B cell (primary cell): ENCODE results near the gene ANKRD24. TPM values are rescaled to one million over a fixed set of nuclear protein-coding genes. Genes with fewer than 3 reads are reported as not detected.

Source experiments
- ATAC-seq: fragments of 200-7000 bp; cut with Tn5 transposase; one replicate; pipeline ENCODE4 v1.10.0; 2021; ENCODE audit warnings: low read depth, mild to moderate bottlenecking, moderate number of reproducible peaks, moderate library complexity
- CTCF ChIA-PET: fragments of 350-600 bp; sonication (Branson Sonifier 250); formaldehyde crosslinking; loops from one replicate; lab custom pipeline; 2021; ENCODE audit warnings: antibody characterized with exemption, inconsistent platforms; lab: Charles Lee
- POLR2A ChIA-PET: fragments of 350-600 bp; sonication (Branson Sonifier 250); formaldehyde crosslinking; loops from one replicate; lab custom pipeline; 2021; ENCODE audit warnings: antibody characterized with exemption; lab: Charles Lee
- DNase-seq: peaks from one replicate; pipeline ENCODE4 v3.0.0; 2013
- H2AFZ ChIP-seq: 2 replicates; pipeline ENCODE4 v1.6.1; 2012; ENCODE audit warnings: mild to moderate bottlenecking, low read depth, low read length; ENCODE audit not compliant: insufficient read depth, poor library complexity, severe bottlenecking
- H3K27ac ChIP-seq, 2 donors: 1 replicate in 1 of 2; 2 replicates in 1 of 2; pipeline ENCODE4 v1.5.1; 2012 to 2013; ENCODE audit warnings: low read length in 2 of 2, mild to moderate bottlenecking in 2 of 2, moderate library complexity in 1 of 2
- H3K27me3 ChIP-seq, 4 experiments: fragments of 200-600 bp in 1 of 4; sonication (generic) in 1 of 4; replicated peaks in 1 of 4; 1 replicate in 2 of 4; 2 replicates in 2 of 4; pipeline versions ENCODE4 v1.6.1 to v1.7.0; 2013 to 2016; ENCODE audit warnings: low read length in 3 of 4, mild to moderate bottlenecking in 2 of 4, mixed read lengths in 1 of 4, moderate library complexity in 1 of 4; ENCODE audit not compliant: insufficient read depth in 4 of 4, control insufficient read depth in 3 of 4; ENCODE audit errors: control extremely low read depth in 1 of 4
- H3K36me3 ChIP-seq, 2 experiments: replicated peaks in 1 of 2; 1 replicate in 1 of 2; 2 replicates in 1 of 2; pipeline versions ENCODE4 v1.6.1 to v1.7.1; 2013; ENCODE audit warnings: low read length in 1 of 2; ENCODE audit not compliant: insufficient read depth in 2 of 2, control insufficient read depth in 1 of 2; ENCODE audit errors: control extremely low read depth in 1 of 2, extremely low read depth in 1 of 2
- H3K4me1 ChIP-seq, 2 donors: fragments of 200-600 bp in 1 of 2; sonication (generic) in 1 of 2; 1 replicate in 1 of 2; 2 replicates in 1 of 2; pipeline versions ENCODE4 v1.5.1 to v1.6.1; 2013 to 2017; ENCODE audit warnings: low read length in 2 of 2; ENCODE audit not compliant: control insufficient read depth in 2 of 2, insufficient read depth in 2 of 2
- H3K4me2 ChIP-seq: replicated peaks from 2 replicates; pipeline ENCODE3; 2012; ENCODE audit warnings: mild to moderate bottlenecking, low read depth, low read length; ENCODE audit not compliant: poor library complexity, severe bottlenecking
- H3K4me3 ChIP-seq, 5 experiments: fragments of 200-600 bp in 1 of 5; sonication (generic) in 1 of 5; 1 replicate in 3 of 5; 2 replicates in 2 of 5; pipeline versions ENCODE4 v1.5.1 to v1.7.0; 2011 to 2016; ENCODE audit warnings: low read length in 4 of 5, mild to moderate bottlenecking in 4 of 5, low read depth in 2 of 5, control low read depth in 1 of 5, moderate library complexity in 1 of 5; ENCODE audit not compliant: insufficient read depth in 1 of 5; ENCODE audit errors: control extremely low read depth in 1 of 5, extremely low read depth in 1 of 5
- H3K79me2 ChIP-seq: fragments of 200-600 bp; sonication (generic); one replicate; pipeline ENCODE4 v1.6.0; 2016; ENCODE audit warnings: low read length; ENCODE audit not compliant: control insufficient read depth, insufficient read depth
- H3K9ac ChIP-seq: fragments of 200-600 bp; sonication (generic); 2 replicates; pipeline ENCODE4 v1.6.1; 2017; ENCODE audit warnings: mild to moderate bottlenecking, low read length, moderate library complexity
- H3K9me3 ChIP-seq, 3 donors: one replicate each; pipeline versions ENCODE4 v1.6.1 to v1.7.1; 2013; ENCODE audit warnings: low read length in 2 of 3; ENCODE audit not compliant: control insufficient read depth in 2 of 3, insufficient read depth in 1 of 3; ENCODE audit errors: control extremely low read depth in 1 of 3
- H4K20me1 ChIP-seq: 2 replicates; pipeline ENCODE4 v1.6.0; 2012; ENCODE audit warnings: mild to moderate bottlenecking, low read length; ENCODE audit not compliant: insufficient read depth, control insufficient read depth, poor library complexity, severe bottlenecking
- H3K27ac Mint-ChIP-seq: one replicate; pipeline ENCODE4 v1.8.0; 2021; ENCODE audit warnings: mixed read lengths
- H3K27me3 Mint-ChIP-seq: one replicate; pipeline ENCODE4 v1.8.0; 2021; ENCODE audit warnings: mixed read lengths
- H3K4me1 Mint-ChIP-seq: one replicate; pipeline ENCODE4 v1.8.0; 2021; ENCODE audit warnings: mixed read lengths
- H3K4me3 Mint-ChIP-seq: one replicate; pipeline ENCODE4 v1.8.0; 2021; ENCODE audit warnings: mixed read lengths
- H3K9me3 Mint-ChIP-seq: one replicate; pipeline ENCODE4 v1.8.0; 2022; ENCODE audit warnings: mixed read lengths; ENCODE audit not compliant: insufficient read depth
- CTCF ChIP-seq: fragments of 200-600 bp; IDR thresholded peaks from one replicate; pipeline ENCODE4 v1.8.0; 2022; ENCODE audit warnings: antibody characterized with exemption, mild to moderate bottlenecking
- EZH2 ChIP-seq: IDR thresholded peaks from 2 replicates; pipeline ENCODE4 v1.6.1; 2012; ENCODE audit warnings: borderline replicate concordance, low read depth, mild to moderate bottlenecking, moderate library complexity, low read length; ENCODE audit not compliant: insufficient read depth, poor library complexity, severe bottlenecking
- WGBS: methylation state at CpG from one replicate; pipeline ENCODE4 v1.1.5; 2013; ENCODE audit warnings: missing lambda C conversion rate; ENCODE audit not compliant: insufficient coverage; 5-methylcytosine and 5-hydroxymethylcytosine counted together
- intact Hi-C: fragments of 100-400 bp; cut with micrococcal nuclease; formaldehyde crosslinking; loops from one replicate; pipeline ENCODE4 v1.10.0; 2022
- polyA plus RNA-seq: library from polyadenylated mRNA; depleted of rRNA; stranded (reverse); fragments of >200 nt; gene quantifications from 2 replicates; pipeline ENCODE4 v1.2.3, GENCODE V29; 2012
- total RNA-seq, 2 donors: library from RNA; stranded (reverse); fragments of 120-200 nt in 1 of 2; gene quantifications; 1 replicate in 1 of 2; 2 replicates in 1 of 2; pipeline versions ENCODE4 v1.2.3 to v1.2.4, GENCODE V29; 2013 to 2022

ANKRD24 gene
- total and polyA plus RNA-seq, 2 donors (not counting 1 experiment from before 2014, with no cell fraction given) = 0.37 to 1.5 TPM

- Histone ChIP-seq H3K4me2 (no peak overlapping the region), H3K4me3 (no peak overlapping the region), H2AFZ (no peak overlapping the region), H4K20me1 (peaks cover 6% of the 10 kb centered on the region), H3K9ac (no peak overlapping the region), H3K27ac (no peak overlapping the region), H3K36me3 (peaks cover 1 to 22% of the 10 kb centered on the region in 2 experiments), H3K9me3 (peaks cover 0 to 9% (median 0%) of the 10 kb centered on the region in 3 donors), H3K27me3 (peaks cover 0 to 12% (median 4%) of the 10 kb centered on the region in 4 experiments), H3K79me2 (peaks cover 14% of the 10 kb centered on the region), H3K4me1 (peaks cover 15 to 19% of the 10 kb centered on the region in 2 donors)
- H3K27me3 Mint-ChIP-seq = peaks cover 5% of the 10 kb centered on the region
- ChIA-PET CTCF (interaction anchor here (0.8 kb wide), 1 partner anchor 37 kb away, joined by 4 read pairs; no protein-coding TSS in a partner anchor), POLR2A (interaction anchor here (0.7 kb wide), 1 partner anchor 13 kb away, joined by 4 read pairs; no protein-coding TSS in a partner anchor)
- DNase-seq (no peak), ATAC-seq (no peak)
- H3K4me1 Mint-ChIP-seq = peaks cover 22% of the 10 kb centered on the region
- no peaks in the 10 kb centered on the region for H3K9me3 Mint-ChIP-seq
- no peak overlapping the region for H3K27ac Mint-ChIP-seq
- H3K4me3 Mint-ChIP-seq = no peak overlapping the region
- intact Hi-C loops = no loop called here
- TF ChIP-seq CTCF (no peak), EZH2 (no peak)
- 100% methylated on average over 2 of the region's 5 CpGs for WGBS
Measured at GRCh38 chr19:4177146-4177545, 5.3 kb upstream of the ANKRD24 start.

- Histone ChIP-seq H3K27me3 (no peaks in the 10 kb centered on the region), H3K27ac (no peak overlapping the region), H4K20me1 (peaks cover 6% of the 10 kb centered on the region), H2AFZ (no peak overlapping the region), H3K4me3 (no peak overlapping the region), H3K4me2 (no peak overlapping the region), H3K79me2 (peaks cover 15% of the 10 kb centered on the region), H3K36me3 (peaks cover 1 to 22% of the 10 kb centered on the region in 2 experiments), H3K9me3 (no peaks in the 10 kb centered on the region), H3K9ac (no peak overlapping the region), H3K4me1 (peaks cover 20 to 27% of the 10 kb centered on the region in 2 donors)
- intact Hi-C loops = no loop called here
- TF ChIP-seq CTCF (no peak), EZH2 (no peak)
- ATAC-seq (no peak), DNase-seq (no peak)
- 93% methylated on average over 18 of the region's 18 CpGs for WGBS
- no peak overlapping the region for H3K4me3 Mint-ChIP-seq
- peaks cover 33% of the 10 kb centered on the region for H3K4me1 Mint-ChIP-seq
- no peak overlapping the region for H3K27ac Mint-ChIP-seq
- H3K27me3 Mint-ChIP-seq = no peaks in the 10 kb centered on the region
- H3K9me3 Mint-ChIP-seq = no peaks in the 10 kb centered on the region
- POLR2A ChIA-PET = no interaction called here
- CTCF ChIA-PET = interaction anchor here (1.0 kb wide), 1 partner anchor 38 kb away, joined by 5 read pairs; no protein-coding TSS in a partner anchor
Measured at GRCh38 chr19:4178990-4179389, 3.5 kb upstream of the ANKRD24 start.
